Measurements from ENCODE around the gene EIF4EBP2. TPM values are rescaled to one million over a fixed set of nuclear protein-coding genes. Genes with fewer than 3 reads are reported as not detected.
A peak's percentile ranks its signal among the peaks of the same experiment; 100 is the strongest.

EIF4EBP2 gene
- total RNA-seq, 2 donors from 2014 or later: 103 to 119 TPM

GRCh38 chr10:70435241-70436085 is 31.5 kb downstream of the EIF4EBP2 start:
- peak; percentile 50 for DNase-seq
- Mint-ChIP-seq H3K4me3 (no peak overlapping the region), H3K27me3 (ENCODE audit: insufficient read depth) (peaks cover 4% of the 10 kb centered on the region), H3K27ac (no peak overlapping the region), H3K4me1 (peaks cover 20% of the 10 kb centered on the region), H3K9me3 (no peaks in the 10 kb centered on the region), H3K36me3 (ENCODE audit: low read depth) (peaks cover 53% of the 10 kb centered on the region)
- H3K4me1 ChIP-seq (ENCODE audit: control insufficient read depth, insufficient read depth, low read length): peaks cover 12% of the 10 kb centered on the region
- H3K9ac ChIP-seq (ENCODE audit: extremely low read depth, low read length, poor library complexity, severe bottlenecking): peak overlapping the region; percentile 21
- H3K4me3 ChIP-seq (ENCODE audit: low read length): peak overlapping the region; percentile 37
- H3K36me3 ChIP-seq (ENCODE audit: control insufficient read depth, insufficient read depth, low read length): peaks cover 90% of the 10 kb centered on the region
- no peak for TF ChIP-seq CTCF (conservative IDR thresholded peaks at IDR 0.05)
- H3K27me3 ChIP-seq (ENCODE audit: control insufficient read depth, insufficient read depth, low read length, poor library complexity, severe bottlenecking): no peaks in the 10 kb centered on the region
- H3K9me3 ChIP-seq (ENCODE audit: control insufficient read depth, low read length): no peaks in the 10 kb centered on the region
- WGBS, 2 experiments (ENCODE audit: insufficient coverage in 1 of 2, insufficient read length in 1 of 2): 94 to 97% methylated on average over 7 to 19 of the region's 19 CpGs
- H3K27ac ChIP-seq (ENCODE audit: low read depth, low read length): no peak overlapping the region

DNA sequence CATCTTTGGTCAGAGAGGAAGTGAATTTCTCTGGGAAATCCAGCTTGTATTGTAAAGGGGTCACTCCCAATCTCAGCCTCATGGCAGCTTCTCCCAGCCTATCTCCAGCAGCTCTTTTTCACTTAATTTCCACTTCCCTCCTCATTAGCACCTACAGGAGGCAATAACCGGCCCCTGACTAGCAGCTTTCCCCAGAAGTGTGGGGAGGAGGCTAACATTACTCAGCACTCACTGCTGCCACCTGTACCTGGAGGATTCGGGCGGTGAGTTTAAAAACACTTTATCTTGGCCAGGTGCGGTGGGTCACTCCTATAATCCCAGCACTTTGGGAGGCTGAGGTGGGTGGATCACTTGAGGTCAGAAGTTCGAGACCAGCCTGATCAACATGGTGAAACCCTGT is 33.8 kb downstream of the EIF4EBP2 start:
- Mint-ChIP-seq H3K9me3 (no peaks in the 10 kb centered on the region), H3K4me3 (no peak overlapping the region), H3K36me3 (ENCODE audit: low read depth) (peaks cover 35% of the 10 kb centered on the region), H3K27me3 (ENCODE audit: insufficient read depth) (peaks cover 10% of the 10 kb centered on the region), H3K27ac (no peak overlapping the region), H3K4me1 (peaks cover 28% of the 10 kb centered on the region)
- H3K4me3 ChIP-seq (ENCODE audit: low read length): peak overlapping the region; percentile 99
- H3K9me3 ChIP-seq (ENCODE audit: control insufficient read depth, low read length): no peaks in the 10 kb centered on the region
- DNase-seq: peak; percentile 93
- no peaks in the 10 kb centered on the region for H3K27me3 ChIP-seq (ENCODE audit: control insufficient read depth, insufficient read depth, low read length, poor library complexity, severe bottlenecking)
- H3K27ac ChIP-seq (ENCODE audit: low read depth, low read length): no peak overlapping the region
- 8 to 26% methylated on average over 2 to 5 of the region's 5 CpGs for WGBS, 2 experiments (ENCODE audit: insufficient coverage in 1 of 2, insufficient read length in 1 of 2)
- peak; percentile 63 for TF ChIP-seq CTCF (conservative IDR thresholded peaks at IDR 0.05)
- peaks cover 9% of the 10 kb centered on the region for H3K4me1 ChIP-seq (ENCODE audit: control insufficient read depth, insufficient read depth, low read length)
- no peak overlapping the region for H3K9ac ChIP-seq (ENCODE audit: extremely low read depth, low read length, poor library complexity, severe bottlenecking)
- H3K36me3 ChIP-seq (ENCODE audit: control insufficient read depth, insufficient read depth, low read length): peaks cover 67% of the 10 kb centered on the region

- DNase-seq: peak; percentile 92
- Mint-ChIP-seq H3K4me3 (peak overlapping the region; percentile 85), H3K36me3 (ENCODE audit: low read depth) (peaks cover 10% of the 10 kb centered on the region), H3K27me3 (ENCODE audit: insufficient read depth) (peaks cover 10% of the 10 kb centered on the region), H3K27ac (peak overlapping the region; percentile 96), H3K4me1 (peaks cover 39% of the 10 kb centered on the region), H3K9me3 (no peaks in the 10 kb centered on the region)
- Histone ChIP-seq H3K27ac (ENCODE audit: low read depth, low read length) (peak overlapping the region; percentile 69), H3K36me3 (ENCODE audit: control insufficient read depth, insufficient read depth, low read length) (peaks cover 39% of the 10 kb centered on the region), H3K9me3 (ENCODE audit: control insufficient read depth, low read length) (no peaks in the 10 kb centered on the region), H3K4me1 (ENCODE audit: control insufficient read depth, insufficient read depth, low read length) (peaks cover 14% of the 10 kb centered on the region), H3K4me3 (ENCODE audit: low read length) (peak overlapping the region; percentile 99), H3K9ac (ENCODE audit: extremely low read depth, low read length, poor library complexity, severe bottlenecking) (peak overlapping the region; percentile 100), H3K27me3 (ENCODE audit: control insufficient read depth, insufficient read depth, low read length, poor library complexity, severe bottlenecking) (no peaks in the 10 kb centered on the region)
- no peak for TF ChIP-seq CTCF (conservative IDR thresholded peaks at IDR 0.05)
- 2% methylated on average over 34 to 69 of the region's 69 CpGs for WGBS, 2 experiments (ENCODE audit: insufficient coverage in 1 of 2, insufficient read length in 1 of 2)
Observed at GRCh38 chr10:70440296-70441160, 36.6 kb downstream of the EIF4EBP2 start.

Measured in endodermal cell (in vitro differentiated cells).